GM23338 (cell line): Measurements from ENCODE around the gene IGSF21. TPM values are rescaled to one million over a fixed set of nuclear protein-coding genes. Genes with fewer than 3 reads are reported as not detected.

Source experiments
- ATAC-seq: fragments of 200-7000 bp; cut with Tn5 transposase; 3 replicates; pipeline ENCODE4 v1.9.1; 2020
- DNase-seq: peaks from one replicate; pipeline ENCODE4 v3.0.0-alpha.2; 2015; ENCODE audit warnings: low spot score
- H2AFZ ChIP-seq: fragments of 200-600 bp; sonication (generic); 2 replicates; pipeline ENCODE4 v1.8.0; 2016; ENCODE audit warnings: antibody characterized with exemption, mild to moderate bottlenecking, moderate library complexity
- H3F3A ChIP-seq: fragments of 200-600 bp; sonication (generic); replicated peaks from 2 replicates; pipeline ENCODE4 v1.8.0; 2017; ENCODE audit warnings: antibody characterized with exemption, mixed run types, low read depth
- H3K27ac ChIP-seq: fragments of 200-600 bp; sonication (generic); 2 replicates; pipeline ENCODE4 v1.6.1; 2016; ENCODE audit warnings: low read depth
- H3K27me3 ChIP-seq: fragments of 200-600 bp; sonication (generic); 2 replicates; pipeline ENCODE4 v1.8.0; 2016; ENCODE audit warnings: mild to moderate bottlenecking, mixed run types, moderate library complexity; ENCODE audit not compliant: insufficient read depth
- H3K36me3 ChIP-seq: fragments of 200-600 bp; sonication (generic); 2 replicates; pipeline ENCODE4 v1.8.0; 2016; ENCODE audit warnings: mild to moderate bottlenecking; ENCODE audit not compliant: insufficient read depth
- H3K4me1 ChIP-seq: fragments of 200-600 bp; sonication (generic); 2 replicates; pipeline ENCODE4 v1.8.0; 2016; ENCODE audit warnings: mild to moderate bottlenecking, moderate library complexity; ENCODE audit not compliant: insufficient read depth
- H3K4me2 ChIP-seq: fragments of 200-600 bp; sonication (generic); 2 replicates; pipeline ENCODE4 v1.7.1; 2017; ENCODE audit warnings: mixed run types
- H3K4me3 ChIP-seq: fragments of 200-600 bp; sonication (generic); 2 replicates; pipeline ENCODE4 v1.6.1; 2016; ENCODE audit warnings: mixed run types
- H3K79me2 ChIP-seq: fragments of 200-600 bp; sonication (generic); replicated peaks from 2 replicates; pipeline ENCODE4 v1.8.0; 2017; ENCODE audit warnings: mild to moderate bottlenecking; ENCODE audit not compliant: insufficient read depth
- H3K9me2 ChIP-seq: fragments of 200-600 bp; sonication (generic); 2 replicates; pipeline ENCODE4 v1.8.0; 2017; ENCODE audit not compliant: insufficient read depth
- H4K20me1 ChIP-seq: fragments of 200-600 bp; sonication (generic); replicated peaks from 2 replicates; pipeline ENCODE4 v1.8.0; 2017; ENCODE audit warnings: mild to moderate bottlenecking; ENCODE audit not compliant: insufficient read depth
- H3K27ac Mint-ChIP-seq: 2 replicates; pipeline ENCODE4 v1.8.0; 2020; ENCODE audit warnings: inconsistent platforms, mild to moderate bottlenecking, moderate library complexity, mixed read lengths
- H3K27me3 Mint-ChIP-seq: 3 replicates; pipeline ENCODE4 v1.8.0; 2022; ENCODE audit warnings: low read depth, mild to moderate bottlenecking, moderate library complexity, mixed read lengths, inconsistent platforms; ENCODE audit not compliant: insufficient read depth, poor library complexity
- H3K36me3 Mint-ChIP-seq: 3 replicates; pipeline ENCODE4 v1.8.0; 2021; ENCODE audit warnings: low read depth, mild to moderate bottlenecking, inconsistent platforms, moderate library complexity, mixed read lengths
- H3K4me1 Mint-ChIP-seq: 3 replicates; pipeline ENCODE4 v1.8.0; 2020; ENCODE audit warnings: mild to moderate bottlenecking, inconsistent platforms, mixed read lengths
- H3K4me3 Mint-ChIP-seq: 3 replicates; pipeline ENCODE4 v1.8.0; 2021; ENCODE audit warnings: moderate library complexity, mild to moderate bottlenecking, inconsistent platforms, mixed read lengths
- H3K9me3 Mint-ChIP-seq: 3 replicates; pipeline ENCODE4 v1.8.0; 2020; ENCODE audit warnings: moderate library complexity, mild to moderate bottlenecking, inconsistent platforms, mixed read lengths
- CREB1 ChIP-seq: fragments of 250-450 bp; sonication (Bioruptor Pico); IDR thresholded peaks from 2 replicates; pipeline ENCODE4 v1.5.0; 2020; ENCODE audit warnings: low read depth, mild to moderate bottlenecking, moderate library complexity
- CTCF ChIP-seq, 2 experiments: fragments of 200-600 bp in 1 of 2; sonication (generic) in 1 of 2; conservative IDR thresholded peaks; 2 replicates each; pipeline versions ENCODE4 v1.5.1 to v1.6.1; 2016 to 2017; ENCODE audit warnings: antibody characterized with exemption in 2 of 2, low read depth in 2 of 2, mild to moderate bottlenecking in 2 of 2, moderate library complexity in 1 of 2
- EZH2 ChIP-seq: fragments of 200-600 bp; sonication (generic); IDR thresholded peaks from one replicate; pipeline ENCODE4 v1.8.0; 2017; ENCODE audit warnings: antibody characterized with exemption, mild to moderate bottlenecking, low read depth; ENCODE audit not compliant: unreplicated experiment
- EZH2phosphoT487 ChIP-seq: fragments of 200-600 bp; sonication (generic); IDR thresholded peaks from one replicate; pipeline ENCODE4 v1.8.1; 2018; ENCODE audit warnings: antibody characterized with exemption; ENCODE audit not compliant: unreplicated experiment
- JUNB ChIP-seq: IDR thresholded peaks from one replicate; pipeline ENCODE4 v1.6.1; 2016; ENCODE audit warnings: antibody characterized with exemption; ENCODE audit not compliant: unreplicated experiment
- NANOG ChIP-seq: IDR thresholded peaks from 2 replicates; pipeline ENCODE4 v1.6.1; 2016; ENCODE audit warnings: antibody characterized with exemption, borderline replicate concordance
- POLR2AphosphoS5 ChIP-seq: IDR thresholded peaks from 2 replicates; pipeline ENCODE4 v1.6.1; 2016; ENCODE audit warnings: antibody characterized with exemption, low read depth
- STAT1 ChIP-seq: IDR thresholded peaks from one replicate; pipeline ENCODE4 v1.6.1; 2016; ENCODE audit warnings: antibody characterized with exemption; ENCODE audit not compliant: unreplicated experiment
- ZNF114 ChIP-seq: fragments of 250-450 bp; sonication (Bioruptor Pico); IDR thresholded peaks from 2 replicates; pipeline ENCODE4 v1.5.0; 2020; ENCODE audit warnings: mild to moderate bottlenecking, moderate library complexity
- ZNF331 ChIP-seq: fragments of 250-450 bp; sonication (Bioruptor Pico); IDR thresholded peaks from 2 replicates; pipeline ENCODE4 v1.5.0; 2020; ENCODE audit warnings: low read depth, mild to moderate bottlenecking, moderate library complexity
- polyA plus RNA-seq: library from polyadenylated mRNA; unstranded; fragments of >200 nt; fragmentation: Nextera tagmentation; extraction: Ambion mirVana; gene quantifications from 2 replicates; pipeline ENCODE4 v1.2.1, GENCODE V29; 2016
- total RNA-seq: library from RNA; depleted of rRNA; stranded (reverse); fragments of >200 nt; shearing (Covaris generic); gene quantifications from 2 replicates; pipeline ENCODE4 v1.2.3, GENCODE V29; 2014
- TF ChIP-seq, protein P1 (sequence below): fragments of 250-450 bp; sonication (Bioruptor Pico); IDR thresholded peaks from 2 replicates; pipeline ENCODE4 v1.5.0; 2020; ENCODE audit warnings: mild to moderate bottlenecking, moderate library complexity
- TF ChIP-seq, protein P2 (sequence below): IDR thresholded peaks from one replicate; pipeline ENCODE4 v1.6.1; 2018; ENCODE audit warnings: antibody characterized with exemption; ENCODE audit not compliant: unreplicated experiment
- TF ChIP-seq, protein P3 (sequence below): IDR thresholded peaks from 2 replicates; pipeline ENCODE4 v1.6.1; 2016; ENCODE audit warnings: antibody characterized with exemption

The IGSF21 gene
- total and polyA plus RNA-seq, 2 experiments from 2014 or later: 15.6 to 15.7 TPM

DNA sequence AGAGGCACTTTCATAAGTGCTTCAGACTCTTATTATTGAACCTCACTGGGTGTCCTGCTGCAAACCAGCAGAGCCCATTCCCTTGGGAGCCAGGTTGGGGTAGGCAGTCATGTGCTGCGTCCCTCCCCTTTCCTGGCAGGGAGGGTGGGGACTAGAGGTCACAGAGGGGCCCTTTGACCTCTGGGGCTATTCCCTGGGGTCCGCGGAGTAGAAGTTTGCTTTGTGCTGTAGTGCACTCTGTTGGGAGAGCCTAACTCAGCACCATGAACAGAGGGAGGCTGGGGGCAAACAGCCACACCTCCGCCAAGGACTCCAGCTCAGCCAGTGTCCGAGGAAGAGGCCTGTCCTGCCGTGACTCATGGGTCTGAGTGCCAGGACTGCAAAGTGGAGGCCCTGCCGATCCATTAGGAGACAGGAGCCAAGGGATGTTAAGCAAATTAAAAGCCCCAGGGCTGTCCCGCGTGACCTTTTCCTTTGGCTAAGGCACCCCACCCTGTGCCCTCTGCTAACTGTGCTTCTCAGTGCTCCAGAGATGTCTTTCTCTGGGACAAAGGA is 3.0 kb upstream of the IGSF21 start:
- H3K36me3 ChIP-seq: no peaks in the 10 kb centered on the region
- Mint-ChIP-seq H3K9me3 (no peaks in the 10 kb centered on the region; the same call in 2 of the 3 replicates), H3K4me1 (peaks cover 18% of the 10 kb centered on the region), H3K4me3 (no peak overlapping the region), H3K36me3 (no peaks in the 10 kb centered on the region; the same call in 2 of the 3 replicates), H3K27ac (no peak overlapping the region), H3K27me3 (peaks cover 35% of the 10 kb centered on the region)
- no peak for ATAC-seq
- TF ChIP-seq, protein P1, sequence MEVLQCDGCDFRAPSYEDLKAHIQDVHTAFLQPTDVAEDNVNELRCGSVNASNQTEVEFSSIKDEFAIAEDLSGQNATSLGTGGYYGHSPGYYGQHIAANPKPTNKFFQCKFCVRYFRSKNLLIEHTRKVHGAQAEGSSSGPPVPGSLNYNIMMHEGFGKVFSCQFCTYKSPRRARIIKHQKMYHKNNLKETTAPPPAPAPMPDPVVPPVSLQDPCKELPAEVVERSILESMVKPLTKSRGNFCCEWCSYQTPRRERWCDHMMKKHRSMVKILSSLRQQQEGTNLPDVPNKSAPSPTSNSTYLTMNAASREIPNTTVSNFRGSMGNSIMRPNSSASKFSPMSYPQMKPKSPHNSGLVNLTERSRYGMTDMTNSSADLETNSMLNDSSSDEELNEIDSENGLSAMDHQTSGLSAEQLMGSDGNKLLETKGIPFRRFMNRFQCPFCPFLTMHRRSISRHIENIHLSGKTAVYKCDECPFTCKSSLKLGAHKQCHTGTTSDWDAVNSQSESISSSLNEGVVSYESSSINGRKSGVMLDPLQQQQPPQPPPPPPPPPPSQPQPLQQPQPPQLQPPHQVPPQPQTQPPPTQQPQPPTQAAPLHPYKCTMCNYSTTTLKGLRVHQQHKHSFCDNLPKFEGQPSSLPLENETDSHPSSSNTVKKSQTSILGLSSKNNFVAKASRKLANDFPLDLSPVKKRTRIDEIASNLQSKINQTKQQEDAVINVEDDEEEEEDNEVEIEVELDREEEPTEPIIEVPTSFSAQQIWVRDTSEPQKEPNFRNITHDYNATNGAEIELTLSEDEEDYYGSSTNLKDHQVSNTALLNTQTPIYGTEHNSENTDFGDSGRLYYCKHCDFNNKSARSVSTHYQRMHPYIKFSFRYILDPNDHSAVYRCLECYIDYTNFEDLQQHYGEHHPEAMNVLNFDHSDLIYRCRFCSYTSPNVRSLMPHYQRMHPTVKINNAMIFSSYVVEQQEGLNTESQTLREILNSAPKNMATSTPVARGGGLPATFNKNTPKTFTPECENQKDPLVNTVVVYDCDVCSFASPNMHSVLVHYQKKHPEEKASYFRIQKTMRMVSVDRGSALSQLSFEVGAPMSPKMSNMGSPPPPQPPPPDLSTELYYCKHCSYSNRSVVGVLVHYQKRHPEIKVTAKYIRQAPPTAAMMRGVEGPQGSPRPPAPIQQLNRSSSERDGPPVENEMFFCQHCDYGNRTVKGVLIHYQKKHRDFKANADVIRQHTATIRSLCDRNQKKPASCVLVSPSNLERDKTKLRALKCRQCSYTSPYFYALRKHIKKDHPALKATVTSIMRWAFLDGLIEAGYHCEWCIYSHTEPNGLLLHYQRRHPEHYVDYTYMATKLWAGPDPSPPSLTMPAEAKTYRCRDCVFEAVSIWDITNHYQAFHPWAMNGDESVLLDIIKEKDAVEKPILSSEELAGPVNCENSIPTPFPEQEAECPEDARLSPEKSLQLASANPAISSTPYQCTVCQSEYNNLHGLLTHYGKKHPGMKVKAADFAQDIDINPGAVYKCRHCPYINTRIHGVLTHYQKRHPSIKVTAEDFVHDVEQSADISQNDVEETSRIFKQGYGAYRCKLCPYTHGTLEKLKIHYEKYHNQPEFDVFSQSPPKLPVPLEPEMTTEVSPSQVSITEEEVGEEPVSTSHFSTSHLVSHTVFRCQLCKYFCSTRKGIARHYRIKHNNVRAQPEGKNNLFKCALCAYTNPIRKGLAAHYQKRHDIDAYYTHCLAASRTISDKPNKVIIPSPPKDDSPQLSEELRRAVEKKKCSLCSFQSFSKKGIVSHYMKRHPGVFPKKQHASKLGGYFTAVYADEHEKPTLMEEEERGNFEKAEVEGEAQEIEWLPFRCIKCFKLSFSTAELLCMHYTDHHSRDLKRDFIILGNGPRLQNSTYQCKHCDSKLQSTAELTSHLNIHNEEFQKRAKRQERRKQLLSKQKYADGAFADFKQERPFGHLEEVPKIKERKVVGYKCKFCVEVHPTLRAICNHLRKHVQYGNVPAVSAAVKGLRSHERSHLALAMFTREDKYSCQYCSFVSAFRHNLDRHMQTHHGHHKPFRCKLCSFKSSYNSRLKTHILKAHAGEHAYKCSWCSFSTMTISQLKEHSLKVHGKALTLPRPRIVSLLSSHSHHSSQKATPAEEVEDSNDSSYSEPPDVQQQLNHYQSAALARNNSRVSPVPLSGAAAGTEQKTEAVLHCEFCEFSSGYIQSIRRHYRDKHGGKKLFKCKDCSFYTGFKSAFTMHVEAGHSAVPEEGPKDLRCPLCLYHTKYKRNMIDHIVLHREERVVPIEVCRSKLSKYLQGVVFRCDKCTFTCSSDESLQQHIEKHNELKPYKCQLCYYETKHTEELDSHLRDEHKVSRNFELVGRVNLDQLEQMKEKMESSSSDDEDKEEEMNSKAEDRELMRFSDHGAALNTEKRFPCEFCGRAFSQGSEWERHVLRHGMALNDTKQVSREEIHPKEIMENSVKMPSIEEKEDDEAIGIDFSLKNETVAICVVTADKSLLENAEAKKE (CRISPR knock-in tag): no peak
- TF ChIP-seq POLR2AphosphoS5 (no peak), NANOG (no peak), JUNB (no peak), CREB1 (CRISPR knock-in tag) (no peak), CTCF (conservative IDR thresholded peaks at IDR 0.05; ENCODE audit: low read depth in 2 of 2) (no peak), EZH2 (no peak), ZNF114 (no peak), STAT1 (no peak), ZNF331 (no peak), EZH2phosphoT487 (no peak)
- TF ChIP-seq, protein P2, sequence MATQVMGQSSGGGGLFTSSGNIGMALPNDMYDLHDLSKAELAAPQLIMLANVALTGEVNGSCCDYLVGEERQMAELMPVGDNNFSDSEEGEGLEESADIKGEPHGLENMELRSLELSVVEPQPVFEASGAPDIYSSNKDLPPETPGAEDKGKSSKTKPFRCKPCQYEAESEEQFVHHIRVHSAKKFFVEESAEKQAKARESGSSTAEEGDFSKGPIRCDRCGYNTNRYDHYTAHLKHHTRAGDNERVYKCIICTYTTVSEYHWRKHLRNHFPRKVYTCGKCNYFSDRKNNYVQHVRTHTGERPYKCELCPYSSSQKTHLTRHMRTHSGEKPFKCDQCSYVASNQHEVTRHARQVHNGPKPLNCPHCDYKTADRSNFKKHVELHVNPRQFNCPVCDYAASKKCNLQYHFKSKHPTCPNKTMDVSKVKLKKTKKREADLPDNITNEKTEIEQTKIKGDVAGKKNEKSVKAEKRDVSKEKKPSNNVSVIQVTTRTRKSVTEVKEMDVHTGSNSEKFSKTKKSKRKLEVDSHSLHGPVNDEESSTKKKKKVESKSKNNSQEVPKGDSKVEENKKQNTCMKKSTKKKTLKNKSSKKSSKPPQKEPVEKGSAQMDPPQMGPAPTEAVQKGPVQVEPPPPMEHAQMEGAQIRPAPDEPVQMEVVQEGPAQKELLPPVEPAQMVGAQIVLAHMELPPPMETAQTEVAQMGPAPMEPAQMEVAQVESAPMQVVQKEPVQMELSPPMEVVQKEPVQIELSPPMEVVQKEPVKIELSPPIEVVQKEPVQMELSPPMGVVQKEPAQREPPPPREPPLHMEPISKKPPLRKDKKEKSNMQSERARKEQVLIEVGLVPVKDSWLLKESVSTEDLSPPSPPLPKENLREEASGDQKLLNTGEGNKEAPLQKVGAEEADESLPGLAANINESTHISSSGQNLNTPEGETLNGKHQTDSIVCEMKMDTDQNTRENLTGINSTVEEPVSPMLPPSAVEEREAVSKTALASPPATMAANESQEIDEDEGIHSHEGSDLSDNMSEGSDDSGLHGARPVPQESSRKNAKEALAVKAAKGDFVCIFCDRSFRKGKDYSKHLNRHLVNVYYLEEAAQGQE: no peak
- TF ChIP-seq, protein P3, sequence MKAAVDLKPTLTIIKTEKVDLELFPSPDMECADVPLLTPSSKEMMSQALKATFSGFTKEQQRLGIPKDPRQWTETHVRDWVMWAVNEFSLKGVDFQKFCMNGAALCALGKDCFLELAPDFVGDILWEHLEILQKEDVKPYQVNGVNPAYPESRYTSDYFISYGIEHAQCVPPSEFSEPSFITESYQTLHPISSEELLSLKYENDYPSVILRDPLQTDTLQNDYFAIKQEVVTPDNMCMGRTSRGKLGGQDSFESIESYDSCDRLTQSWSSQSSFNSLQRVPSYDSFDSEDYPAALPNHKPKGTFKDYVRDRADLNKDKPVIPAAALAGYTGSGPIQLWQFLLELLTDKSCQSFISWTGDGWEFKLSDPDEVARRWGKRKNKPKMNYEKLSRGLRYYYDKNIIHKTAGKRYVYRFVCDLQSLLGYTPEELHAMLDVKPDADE: no peak
- H3K27ac ChIP-seq: no peak overlapping the region
- peaks cover 17% of the 10 kb centered on the region for H3K4me1 ChIP-seq
- no peak overlapping the region for H2AFZ ChIP-seq
- peaks cover 47% of the 10 kb centered on the region for H3K27me3 ChIP-seq
- H3K4me3 ChIP-seq: no peak overlapping the region
- H4K20me1 ChIP-seq: 0 out of 2 replicates have a peak, but pooled peaks cover 5% of the 10 kb centered on the region
- H3K79me2 ChIP-seq: peaks cover 13% of the 10 kb centered on the region; the same call in 1 of the 2 replicates
- DNase-seq: no peak
- H3K9me2 ChIP-seq: no peaks in the 10 kb centered on the region
- H3F3A ChIP-seq: 0 out of 2 replicates have a peak, but pooled peaks cover 10% of the 10 kb centered on the region
- H3K4me2 ChIP-seq: no peak overlapping the region
